GM03348 (cell line): Measurements from ENCODE around the gene AMIGO3.
A peak's percentile ranks its signal among the peaks of the same experiment; 100 is the strongest.
"Not testable (repeated sequence)": the region's sequence is repeated elsewhere in the genome, so short reads cannot be mapped to it uniquely, and the experiment has no call there.

Experiments
- DNase-seq: peaks from one replicate; pipeline ENCODE4 v3.0.0; 2012; ENCODE audit warnings: low spot score

Gene AMIGO3

GRCh38 chr3:49719214-49719884 lies at the start of gene AMIGO3:
TSS of gene AMIGO3 (minus strand) at chr3:49719684. CDS start at chr3:49719465, 219 bp downstream.
- DNase-seq = peak; percentile 99

DNA sequence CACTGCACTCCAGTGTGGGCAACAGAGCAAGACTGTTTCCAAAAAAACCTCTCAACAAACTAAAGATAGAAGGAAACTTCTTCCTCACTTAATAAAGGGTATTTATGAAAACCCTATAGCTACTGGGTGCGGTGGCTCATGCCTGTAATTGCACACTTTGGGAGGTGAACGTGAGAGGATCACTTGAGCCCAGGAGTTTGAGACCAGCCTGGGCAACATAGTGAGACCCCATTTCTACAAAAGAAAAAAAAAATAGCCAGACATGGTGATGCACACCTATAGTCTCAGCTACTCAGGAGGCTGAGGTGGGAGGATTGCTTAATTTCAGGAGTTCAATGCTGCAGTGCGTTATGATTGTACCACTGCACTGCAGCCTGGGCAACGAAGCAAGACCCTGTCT lies 44.5 kb upstream of the AMIGO3 start:
- no peak for DNase-seq

GRCh38 chr3:49761661-49762060 lies 42.2 kb upstream of the AMIGO3 start:
- DNase-seq = no peak

DNA sequence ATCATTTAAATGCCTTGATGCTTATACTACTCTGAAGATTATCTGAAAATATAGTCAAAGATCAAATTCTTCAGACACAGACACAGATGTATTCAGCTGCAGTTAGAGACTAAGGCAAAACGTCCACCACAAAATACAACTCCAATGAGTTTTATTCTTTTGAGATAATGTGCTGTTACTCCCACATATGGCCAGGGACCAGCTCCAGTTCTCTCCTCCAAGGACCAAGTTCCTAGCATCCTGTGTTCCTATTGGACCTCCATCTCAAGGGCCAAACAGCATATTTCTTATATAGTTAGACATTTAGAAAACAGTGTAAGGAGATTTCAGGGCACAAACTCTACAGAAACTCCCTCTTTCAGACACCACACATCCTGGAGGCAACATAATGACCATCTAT lies 39.7 kb upstream of the AMIGO3 start:
- no peak for DNase-seq

GRCh38 chr3:49757197-49757596 lies 37.7 kb upstream of the AMIGO3 start:
- no peak for DNase-seq

DNA sequence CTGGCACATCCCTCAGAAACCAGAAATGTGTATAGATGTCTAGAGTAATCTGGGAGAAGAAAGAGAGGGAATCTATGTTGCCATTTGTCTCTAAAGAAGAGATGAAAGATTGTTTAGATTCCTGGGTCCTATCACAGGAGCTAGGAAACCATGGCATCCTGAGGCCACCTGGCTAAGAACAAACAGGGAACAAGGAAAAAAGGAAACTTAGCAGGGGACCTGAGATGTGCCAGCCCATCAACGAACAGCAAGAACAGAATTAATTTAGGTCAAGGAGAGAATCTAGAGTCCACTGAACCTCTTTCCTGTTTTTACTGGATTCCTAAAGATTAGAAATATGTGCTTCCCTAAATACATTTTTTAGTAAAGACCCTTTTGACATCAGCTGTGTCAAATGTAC lies 36.6 kb upstream of the AMIGO3 start:
- DNase-seq = no peak

DNA sequence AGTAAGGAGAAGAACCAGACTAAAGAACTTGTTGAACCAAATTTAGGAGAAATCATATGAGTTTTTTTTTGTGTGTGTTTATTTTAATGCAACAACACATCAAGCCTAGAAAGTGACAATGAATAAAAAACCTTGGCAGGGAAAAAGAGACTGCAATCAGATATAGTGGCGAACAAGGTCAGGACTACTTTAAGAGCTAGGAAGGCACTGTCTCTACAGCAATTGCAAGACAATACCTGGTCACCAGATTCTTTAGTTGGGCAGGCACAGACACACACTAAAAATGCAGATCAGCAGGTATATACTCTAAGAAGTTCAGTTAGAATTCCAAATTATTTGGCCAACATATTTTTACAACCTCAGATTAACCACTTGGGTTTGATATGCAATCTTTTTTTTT lies 35.1 kb upstream of the AMIGO3 start:
- no peak for DNase-seq

- DNase-seq = no peak
These were observed 32.0 kb upstream of the AMIGO3 start for GRCh38 chr3:49751501-49751900.

DNA sequence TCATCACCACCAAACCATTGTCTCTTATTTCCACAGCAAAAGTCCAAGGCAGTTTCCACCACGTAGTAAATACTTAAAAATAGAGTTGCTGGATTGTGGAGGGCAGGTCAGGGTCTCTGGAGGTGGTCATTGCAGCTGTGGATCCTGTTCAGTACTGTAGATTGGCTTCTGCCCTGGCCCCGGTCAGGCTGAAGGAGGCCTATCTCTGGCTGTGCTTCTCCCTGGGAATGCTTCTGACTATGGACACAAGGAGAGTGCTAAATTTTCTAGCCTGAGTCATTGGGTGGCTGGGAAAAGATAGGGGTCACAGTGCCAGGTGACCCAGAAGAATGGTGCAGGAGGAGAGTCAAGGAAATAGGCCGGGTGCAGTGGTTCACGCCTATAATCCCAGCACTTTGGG lies 30.6 kb upstream of the AMIGO3 start:
- DNase-seq = no peak

GRCh38 chr3:49748874-49749273 lies 29.4 kb upstream of the AMIGO3 start:
- not testable (repeated sequence) for DNase-seq

- no peak for DNase-seq
These were observed 28.5 kb upstream of the AMIGO3 start for GRCh38 chr3:49747792-49748480.

DNA sequence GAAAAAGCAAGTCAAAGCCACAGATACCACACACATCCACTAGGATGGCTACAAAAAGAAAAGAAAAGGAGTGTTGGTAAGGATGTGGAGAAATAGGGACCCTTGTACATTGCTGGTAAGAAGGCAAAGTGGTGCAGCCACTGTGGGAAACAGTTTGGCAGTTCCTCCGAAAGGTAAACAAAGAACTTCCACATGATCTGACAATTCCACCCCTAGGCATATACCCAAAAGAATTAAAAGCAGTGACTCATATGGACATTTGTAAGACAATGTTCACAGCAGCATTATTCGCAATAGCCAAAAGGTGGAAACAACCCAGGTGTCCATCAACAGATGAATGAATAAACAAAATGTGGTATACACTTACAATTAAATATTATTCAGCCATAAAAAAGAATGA lies 26.5 kb upstream of the AMIGO3 start:
- no peak for DNase-seq

GRCh38 chr3:49740427-49740826 lies 20.9 kb upstream of the AMIGO3 start:
- no peak for DNase-seq

GRCh38 chr3:49738067-49738713 lies 18.7 kb upstream of the AMIGO3 start:
- DNase-seq = no peak

DNA sequence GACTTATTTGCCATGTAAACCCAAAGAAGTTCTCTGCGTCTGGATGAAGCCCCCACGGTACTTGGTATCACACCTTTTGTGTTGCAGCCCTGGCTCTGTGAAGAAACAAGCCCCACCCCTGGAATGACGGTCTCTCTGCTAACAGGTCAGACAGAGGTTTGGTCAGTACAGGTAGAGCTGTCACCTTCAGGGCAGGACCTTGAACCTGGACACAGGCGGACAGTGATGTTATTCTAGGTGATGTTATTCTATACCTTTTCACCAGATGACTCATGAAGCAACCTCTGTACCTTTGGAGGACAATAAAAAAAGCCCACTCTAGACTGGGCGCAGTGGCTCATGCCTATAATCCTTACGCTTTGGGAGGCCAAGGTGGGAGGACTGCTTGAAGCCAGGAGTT lies 15.3 kb upstream of the AMIGO3 start:
- no peak for DNase-seq

DNA sequence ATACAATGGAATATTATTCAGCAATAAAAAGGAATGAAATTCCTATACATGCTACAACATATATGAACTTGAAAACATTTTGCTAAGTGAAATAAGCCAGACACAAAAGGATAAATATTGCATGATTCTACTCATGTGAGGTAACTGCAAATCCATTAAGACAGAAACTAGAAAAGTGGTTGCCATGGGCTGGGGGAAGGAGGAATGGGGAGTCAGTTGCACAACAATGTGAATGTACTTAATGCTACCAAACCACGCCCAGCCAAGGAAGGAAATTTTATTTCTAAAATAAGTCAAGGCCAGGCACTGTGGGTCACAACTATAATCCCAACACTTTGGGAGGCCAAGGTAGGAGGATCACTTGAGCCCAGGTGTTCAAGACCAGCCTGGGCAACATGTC lies 14.1 kb upstream of the AMIGO3 start:
- no peak for DNase-seq

GRCh38 chr3:49732597-49732996 lies 13.1 kb upstream of the AMIGO3 start:
- no peak for DNase-seq

DNA sequence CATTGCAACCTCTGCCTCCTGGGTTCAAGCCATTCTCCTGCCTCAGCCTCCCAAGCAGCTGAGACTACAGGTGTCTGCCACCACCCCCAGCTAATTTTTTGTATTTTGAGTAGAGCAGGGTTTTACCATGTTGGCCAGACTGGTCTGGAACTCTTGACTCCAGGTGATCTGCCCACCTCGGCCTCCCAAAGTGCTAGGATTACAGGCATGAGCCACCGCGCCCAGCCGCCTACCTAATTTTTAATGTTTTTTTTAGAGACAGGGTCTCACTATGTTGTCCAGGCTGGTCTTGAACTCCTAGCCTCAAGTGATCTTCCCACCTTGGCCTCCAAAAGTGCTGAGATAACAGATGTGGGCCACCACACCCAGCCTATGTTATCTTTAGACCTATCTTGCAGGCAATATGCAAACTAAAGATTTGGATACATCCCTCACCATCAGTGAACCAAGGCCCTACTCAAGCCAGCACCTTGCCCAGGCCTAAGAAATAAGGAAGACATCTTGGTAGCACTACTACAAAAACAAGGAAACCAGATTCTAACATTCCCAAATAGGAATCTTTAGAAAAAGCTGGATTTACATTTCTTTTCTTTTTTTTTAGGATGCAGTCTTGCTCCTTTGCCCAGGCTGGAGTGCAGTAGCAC lies 10.6 kb upstream of the AMIGO3 start:
- DNase-seq = no peak

- DNase-seq = no peak
These were observed 8.5 kb upstream of the AMIGO3 start for GRCh38 chr3:49727924-49728361.

DNA sequence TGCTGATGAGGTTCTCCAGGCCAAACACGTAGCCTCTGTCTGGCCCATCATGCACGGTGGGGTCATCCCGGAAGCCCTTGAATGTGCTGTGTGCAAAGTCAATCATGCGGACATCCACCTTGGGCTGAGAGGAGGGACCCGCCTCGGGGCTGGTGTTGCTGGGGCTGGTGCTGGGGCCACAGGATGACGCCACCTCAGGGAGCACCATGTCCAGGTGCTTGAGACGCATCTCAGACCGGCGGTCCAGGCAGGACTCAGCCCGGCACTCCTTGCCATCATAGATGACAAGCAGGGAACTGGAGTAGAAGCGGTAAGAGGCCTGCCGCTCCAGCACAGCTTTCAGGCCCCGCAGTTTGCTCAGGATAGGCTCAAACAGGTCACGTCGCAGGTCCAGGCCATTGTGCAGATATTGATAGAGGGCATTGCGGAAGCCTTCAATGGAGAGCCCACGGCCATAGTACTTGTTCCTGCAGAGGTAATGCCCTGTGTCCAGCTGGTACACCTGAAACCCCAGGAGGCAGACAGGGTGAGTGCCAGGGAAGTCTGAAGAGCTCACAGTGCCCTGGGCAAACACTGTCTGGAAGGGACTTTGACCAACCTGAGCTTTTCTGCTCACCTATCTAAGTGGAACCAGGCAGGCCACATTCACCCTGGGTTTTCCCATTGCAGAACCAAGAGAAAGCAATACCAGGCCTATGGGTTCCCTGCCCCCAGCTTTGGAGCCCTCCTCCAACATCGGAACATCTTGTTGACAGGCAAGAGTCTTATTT lies 7.9 kb upstream of the AMIGO3 start:
- peak; percentile 2 for DNase-seq

DNA sequence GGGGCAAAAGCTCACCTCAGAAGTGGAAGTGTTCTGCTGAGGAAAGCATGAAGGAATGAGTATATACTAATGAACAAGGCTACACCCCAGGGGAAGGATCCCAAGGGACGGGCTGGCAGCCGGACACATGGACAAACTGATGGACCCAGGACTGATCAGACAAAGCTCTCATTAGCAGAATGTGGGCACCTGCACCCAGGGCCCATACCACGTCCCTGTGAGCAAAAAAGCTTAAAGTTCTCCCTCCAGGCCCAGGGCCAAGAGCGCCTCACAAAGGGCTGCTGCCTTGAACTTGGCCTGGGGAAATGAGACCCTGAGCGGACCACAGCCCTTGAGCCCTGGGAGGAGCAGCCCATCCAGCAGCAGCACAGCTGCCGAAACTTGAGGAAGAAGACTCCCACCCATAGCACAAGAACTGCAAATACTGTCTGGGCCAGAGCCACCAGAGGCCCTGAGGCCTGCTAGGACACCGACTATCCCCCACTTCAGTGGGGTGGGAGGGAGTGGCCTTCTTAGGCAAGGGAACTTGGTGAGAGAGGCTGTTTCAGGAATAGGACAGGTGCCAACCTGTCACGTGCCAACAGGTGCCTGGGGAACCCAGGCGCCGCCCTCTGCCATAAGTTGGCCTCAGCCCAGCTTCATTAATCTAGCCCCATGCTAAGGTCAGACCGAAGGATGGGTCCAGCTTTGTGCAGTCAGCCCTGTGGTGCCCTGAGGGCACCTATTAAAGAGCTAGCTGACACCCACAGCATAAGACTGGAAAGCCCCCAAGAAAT lies 6.6 kb upstream of the AMIGO3 start:
- no peak for DNase-seq
